HG03060 (cell line): Measurements from ENCODE around the gene RNF5.

Source experiments
- ATAC-seq: cut with Tn5 transposase; IDR thresholded peaks from one replicate; pipeline ENCODE4 v1.9.1; 2021; ENCODE audit warnings: low read depth, moderate number of reproducible peaks; ENCODE audit not compliant: unreplicated experiment

Gene RNF5

DNA sequence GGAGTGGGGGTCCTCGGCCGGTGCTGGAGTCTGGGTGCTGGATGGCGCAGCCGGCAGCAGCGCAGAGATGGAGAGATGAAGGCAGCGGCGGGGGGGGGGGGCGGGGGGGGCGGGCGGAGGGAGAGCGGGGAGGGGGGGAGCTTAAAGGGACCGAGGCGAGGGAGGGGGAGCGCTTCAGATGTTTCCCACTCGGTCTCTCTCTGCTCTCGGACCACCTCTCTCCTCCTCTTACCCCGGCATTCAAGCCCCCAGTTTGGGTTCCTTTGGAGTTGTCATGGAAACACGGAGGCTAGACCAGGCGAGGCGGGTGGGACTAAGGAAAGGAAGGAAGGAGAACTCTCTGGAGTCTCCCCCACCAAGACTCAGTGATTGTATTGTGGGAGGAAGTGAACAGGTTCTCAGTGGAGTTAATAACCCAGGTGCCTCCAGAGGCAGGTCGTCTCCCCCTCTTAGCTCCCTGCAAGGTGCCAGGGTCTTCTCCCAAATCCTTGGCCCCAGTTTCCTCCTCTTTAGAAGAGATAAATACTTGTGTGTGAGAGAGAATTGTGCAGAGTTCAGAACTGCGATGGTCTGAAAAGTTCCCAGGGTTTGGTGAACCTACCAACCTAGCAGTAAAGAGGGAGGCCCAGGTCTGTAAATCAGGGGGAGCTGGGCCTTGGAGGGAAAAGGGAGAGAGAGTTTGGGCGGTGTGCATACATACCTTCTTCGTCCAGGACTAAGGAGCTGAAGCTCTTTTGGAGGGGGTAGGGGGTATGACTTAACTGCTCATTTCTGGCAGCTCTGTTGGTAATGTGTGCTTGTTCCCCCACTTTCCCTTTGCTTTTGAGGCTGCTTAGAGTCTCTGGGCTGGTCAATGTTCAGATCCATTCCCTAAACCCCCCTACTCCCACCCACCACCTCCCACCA is 26.1 kb upstream of the RNF5 start, which contains the start of gene PRRT1:
TSS of gene PRRT1 (minus strand) at position 77 of the 906 bp plus-strand sequence. CDS start 112 bp downstream, outside the sequence.
- ATAC-seq: no peak

DNA sequence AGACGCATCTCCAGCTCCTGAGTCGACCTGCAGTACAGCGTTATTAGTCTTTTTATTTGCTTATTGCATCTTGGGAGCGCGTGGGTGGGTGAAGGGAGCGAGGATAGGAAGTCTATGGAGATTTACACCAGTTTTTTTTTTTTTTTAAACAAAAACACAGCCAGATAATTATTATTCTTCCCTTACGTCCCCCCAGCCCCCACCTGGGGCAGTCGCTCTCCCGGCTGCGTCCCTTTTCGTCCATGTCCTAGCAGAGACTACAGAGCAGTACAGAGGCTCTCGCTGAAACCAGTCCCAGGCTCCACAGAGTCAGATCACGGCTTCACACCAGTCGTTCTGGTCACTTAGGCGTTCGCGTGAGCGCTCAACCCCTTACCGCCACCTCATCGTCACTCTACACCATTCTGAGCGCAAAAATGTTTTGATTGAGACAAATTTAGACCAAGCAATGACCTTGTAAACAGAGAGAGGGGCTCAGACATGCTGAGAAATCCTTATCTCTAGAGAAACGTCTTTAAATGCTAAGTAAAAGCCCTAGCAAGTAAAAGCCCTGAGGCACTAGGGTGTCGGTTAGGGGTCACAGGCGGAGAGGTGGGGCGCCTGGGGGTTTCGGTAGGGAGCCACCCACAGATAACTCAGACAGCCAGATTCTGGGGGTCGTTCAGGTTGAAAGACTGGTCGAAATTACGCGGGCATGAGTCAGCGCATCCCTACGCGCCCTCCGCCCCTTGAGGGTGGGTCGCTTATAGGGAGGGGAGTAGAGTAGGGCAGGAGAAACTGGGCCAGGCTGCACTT is 25.2 kb upstream of the RNF5 start:
- ATAC-seq: no peak

DNA sequence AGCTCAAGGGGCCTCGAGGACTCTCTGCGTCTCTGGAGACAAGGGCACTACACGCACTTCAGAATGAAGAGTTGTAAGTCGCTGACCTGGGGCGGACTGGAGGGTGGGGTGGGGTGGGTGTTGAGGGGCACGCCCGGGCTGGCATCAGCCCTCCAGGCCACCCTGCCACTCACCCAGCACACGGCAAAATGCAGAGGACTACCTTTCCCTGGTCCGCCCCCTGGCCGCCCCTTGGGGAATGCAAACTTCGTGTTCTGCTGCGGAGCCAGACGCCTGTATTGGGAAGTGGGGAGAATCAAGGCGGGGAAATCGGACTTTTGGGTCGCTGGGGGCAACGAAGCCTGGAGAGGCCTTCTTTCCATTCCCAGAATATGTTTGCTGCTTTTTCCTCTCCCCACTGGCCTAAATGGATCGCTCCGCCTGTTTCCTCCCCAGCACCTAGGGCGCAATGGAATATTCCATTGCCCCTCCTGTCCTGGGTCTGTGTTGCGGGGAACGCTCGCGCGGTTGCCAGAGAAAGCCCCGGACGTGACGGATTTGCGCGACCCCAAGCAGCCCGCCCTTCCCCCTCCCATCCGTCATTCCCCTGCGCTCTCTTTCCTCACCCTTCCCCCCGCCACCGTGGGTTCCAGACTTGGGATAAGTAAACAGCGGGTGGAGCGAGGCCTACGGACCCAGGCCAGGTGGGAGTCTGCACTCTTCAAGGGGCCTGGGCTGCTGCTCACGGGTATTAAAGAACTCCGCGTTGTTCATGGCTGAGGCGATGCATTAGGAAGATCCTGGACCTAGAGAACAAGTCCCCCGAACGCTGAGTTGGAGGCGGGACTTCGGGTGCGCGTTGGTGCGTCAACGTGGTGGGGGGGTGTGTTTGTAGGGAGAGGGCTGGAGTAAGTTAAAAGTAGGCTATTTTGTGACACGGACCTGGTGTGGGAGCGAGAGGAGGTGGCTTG is 24.4 kb upstream of the RNF5 start, which contains the start of gene PPT2:
TSS of gene PPT2 (plus strand) at position 578 of the 950 bp plus-strand sequence. CDS start 454 bp downstream, outside the sequence.
- ATAC-seq: no peak

DNA sequence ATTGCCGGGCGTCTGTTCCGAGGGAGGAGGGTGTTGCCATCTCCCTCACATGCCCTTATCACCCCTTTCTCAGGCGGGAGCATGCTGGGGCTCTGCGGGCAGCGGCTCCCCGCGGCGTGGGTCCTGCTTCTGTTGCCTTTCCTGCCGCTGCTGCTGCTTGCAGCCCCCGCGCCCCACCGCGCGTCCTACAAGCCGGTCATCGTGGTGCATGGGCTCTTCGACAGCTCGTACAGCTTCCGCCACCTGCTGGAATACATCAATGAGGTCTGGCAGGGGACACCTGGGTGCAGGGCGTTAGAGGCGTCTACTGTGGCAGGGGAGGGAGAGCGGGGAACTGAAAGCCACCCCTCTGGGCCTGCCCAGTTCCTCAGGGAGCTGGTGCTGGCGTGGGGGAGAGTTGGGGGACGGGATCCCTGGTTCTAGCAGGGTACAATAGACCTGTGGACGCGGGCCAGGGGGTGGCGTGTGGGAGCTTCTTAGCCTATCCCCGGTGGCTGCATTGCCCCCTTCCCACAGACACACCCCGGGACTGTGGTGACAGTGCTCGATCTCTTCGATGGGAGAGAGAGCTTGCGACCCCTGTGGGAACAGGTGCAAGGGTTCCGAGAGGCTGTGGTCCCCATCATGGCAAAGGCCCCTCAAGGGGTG is 23.6 kb upstream of the RNF5 start:
- no peak for ATAC-seq

DNA sequence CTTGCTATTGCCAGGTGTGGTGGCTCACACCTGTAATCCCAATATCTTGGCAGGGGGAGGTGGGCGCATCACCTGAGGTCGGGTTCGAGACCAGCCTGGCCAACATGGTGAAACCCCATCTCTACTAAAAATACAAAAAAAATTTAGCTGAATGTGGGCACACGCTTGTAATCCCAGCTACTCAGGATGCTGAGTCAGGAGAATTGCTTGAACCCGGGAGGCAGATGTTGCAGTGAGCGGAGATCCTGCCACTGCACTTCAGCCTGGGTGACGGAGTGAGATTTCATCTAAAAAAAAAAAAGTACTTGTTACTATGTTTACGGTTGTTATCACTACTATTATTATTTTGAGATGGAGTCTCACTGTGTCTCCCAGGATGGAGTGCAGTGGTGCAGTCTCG is 21.3 kb upstream of the RNF5 start:
- ATAC-seq: no peak

DNA sequence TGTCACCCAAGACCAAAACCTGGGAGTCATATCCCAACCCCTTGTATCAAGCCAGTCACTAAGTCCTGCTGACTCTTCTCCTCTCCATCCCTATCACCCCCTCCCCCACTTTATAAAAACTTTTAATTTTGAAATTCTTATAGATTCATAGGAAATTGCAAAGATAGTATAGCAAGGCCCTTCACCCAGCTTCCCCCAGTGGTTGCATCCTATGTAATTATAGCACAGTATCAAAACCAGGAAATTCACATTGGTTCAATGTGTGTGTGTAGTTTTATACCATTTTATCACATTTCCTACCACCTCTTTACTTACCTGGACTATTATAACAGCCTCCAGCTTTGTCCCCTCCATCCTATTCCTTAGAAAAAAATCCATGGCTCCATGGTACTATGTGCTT is 20.2 kb upstream of the RNF5 start:
- no peak for ATAC-seq

DNA sequence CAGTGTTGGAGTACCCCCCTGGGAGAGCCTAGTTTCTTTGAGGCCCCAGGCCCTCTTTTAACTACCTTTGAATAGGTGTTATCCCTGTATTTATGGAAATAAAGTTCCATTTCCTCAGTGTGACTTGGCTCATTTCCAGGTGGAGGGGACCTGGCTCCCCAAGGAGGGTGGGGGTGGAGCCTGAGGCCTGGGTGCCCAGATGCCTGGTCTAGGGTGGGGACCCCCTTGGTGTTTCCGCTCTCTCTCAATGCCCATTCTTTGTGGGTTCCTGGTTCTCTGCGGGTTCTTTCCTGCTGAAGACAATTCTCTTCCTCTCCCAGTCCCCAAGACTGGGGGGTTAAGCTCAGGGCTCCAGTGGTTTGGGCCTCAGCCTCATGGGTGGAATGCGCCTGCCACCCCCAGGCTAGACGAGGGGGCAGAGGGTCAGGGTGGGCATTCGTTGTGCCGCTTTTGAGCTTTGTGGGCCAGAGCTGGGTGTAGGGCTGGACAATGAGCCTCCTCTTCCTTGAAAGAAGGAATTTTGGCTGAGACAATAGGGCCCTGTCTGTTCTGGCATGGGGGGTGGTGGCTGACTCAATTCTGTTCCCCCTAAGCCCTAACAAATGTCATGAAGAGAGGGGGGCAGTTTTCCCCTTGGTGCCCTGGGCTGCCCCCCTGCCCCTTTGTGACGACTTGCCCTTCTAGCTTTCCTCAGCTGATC is 14.5 kb upstream of the RNF5 start:
- no peak for ATAC-seq

DNA sequence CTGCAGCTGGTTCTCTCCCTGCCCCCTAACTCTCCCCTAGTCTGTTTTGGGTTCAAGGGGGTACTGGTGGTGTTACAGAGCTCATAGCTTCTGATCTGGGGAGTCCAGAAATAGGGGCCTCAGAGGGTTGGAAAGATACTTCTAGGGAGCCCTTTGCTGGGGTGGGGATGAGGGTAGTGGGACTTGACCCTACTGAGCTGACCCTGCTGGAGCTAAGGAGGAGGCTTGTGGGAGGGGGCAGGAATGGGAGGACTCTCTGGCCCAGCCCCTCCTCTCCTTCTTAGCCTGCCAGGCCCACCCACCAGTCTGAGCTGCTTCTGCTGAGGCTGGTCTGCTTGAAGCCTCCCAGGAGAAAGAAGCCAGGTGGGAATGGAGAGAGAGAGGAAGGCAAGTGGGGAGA is 13.9 kb upstream of the RNF5 start, which contains the start of gene EGFL8:
TSS of gene EGFL8 (plus strand) at position 301 of the 400 bp plus-strand sequence. CDS start 1,571 bp downstream, outside the sequence.
- no peak for ATAC-seq

DNA sequence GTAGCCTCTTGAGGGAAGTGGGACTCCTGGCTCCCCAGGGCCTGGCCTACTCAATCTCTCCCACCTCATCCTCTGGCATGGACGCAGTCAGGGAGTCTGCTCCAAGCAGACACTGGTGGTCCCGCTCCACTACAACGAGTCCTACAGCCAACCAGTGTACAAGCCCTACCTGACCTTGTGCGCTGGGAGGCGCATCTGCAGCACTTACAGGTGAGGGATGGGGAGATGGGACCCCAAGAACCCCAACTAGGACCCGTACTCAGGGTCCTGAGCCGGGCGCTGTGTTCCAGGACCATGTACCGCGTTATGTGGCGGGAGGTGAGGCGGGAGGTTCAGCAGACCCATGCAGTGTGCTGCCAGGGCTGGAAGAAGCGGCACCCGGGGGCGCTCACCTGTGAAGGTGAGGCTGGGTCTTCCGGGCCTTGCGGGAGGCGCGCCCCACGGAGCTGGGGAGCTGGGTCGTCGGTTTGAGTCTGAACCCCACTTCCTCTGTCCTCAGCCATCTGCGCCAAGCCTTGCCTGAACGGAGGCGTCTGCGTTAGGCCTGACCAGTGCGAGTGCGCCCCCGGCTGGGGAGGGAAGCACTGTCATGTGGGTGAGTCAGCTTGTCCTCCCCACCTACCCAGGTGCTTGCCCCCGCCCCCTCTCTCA is 11.7 kb upstream of the RNF5 start:
- ATAC-seq: no peak

DNA sequence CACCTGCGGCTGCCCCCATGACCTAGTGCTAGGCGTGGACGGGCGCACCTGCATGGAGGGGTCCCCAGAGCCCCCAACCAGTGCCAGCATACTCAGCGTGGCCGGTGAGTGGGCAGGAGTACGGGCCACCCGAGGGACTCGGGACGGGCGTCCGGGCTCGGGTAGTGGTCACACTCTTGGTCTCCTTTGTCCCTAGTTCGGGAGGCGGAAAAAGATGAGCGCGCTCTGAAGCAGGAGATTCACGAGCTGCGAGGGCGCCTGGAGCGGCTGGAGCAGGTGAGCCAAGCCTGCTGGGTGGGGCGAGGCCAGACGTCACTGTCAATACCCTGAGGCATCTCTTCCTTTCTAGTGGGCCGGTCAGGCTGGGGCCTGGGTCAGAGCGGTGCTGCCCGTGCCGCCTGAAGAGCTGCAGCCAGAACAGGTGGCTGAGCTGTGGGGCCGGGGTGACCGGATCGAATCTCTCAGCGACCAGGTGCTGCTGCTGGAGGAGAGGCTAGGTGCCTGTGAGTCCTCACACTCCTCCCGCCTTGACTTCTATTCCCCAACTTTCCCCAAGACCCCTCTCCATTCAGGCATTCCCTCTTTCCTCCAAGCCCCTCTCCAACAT is 10.9 kb upstream of the RNF5 start:
- no peak for ATAC-seq

DNA sequence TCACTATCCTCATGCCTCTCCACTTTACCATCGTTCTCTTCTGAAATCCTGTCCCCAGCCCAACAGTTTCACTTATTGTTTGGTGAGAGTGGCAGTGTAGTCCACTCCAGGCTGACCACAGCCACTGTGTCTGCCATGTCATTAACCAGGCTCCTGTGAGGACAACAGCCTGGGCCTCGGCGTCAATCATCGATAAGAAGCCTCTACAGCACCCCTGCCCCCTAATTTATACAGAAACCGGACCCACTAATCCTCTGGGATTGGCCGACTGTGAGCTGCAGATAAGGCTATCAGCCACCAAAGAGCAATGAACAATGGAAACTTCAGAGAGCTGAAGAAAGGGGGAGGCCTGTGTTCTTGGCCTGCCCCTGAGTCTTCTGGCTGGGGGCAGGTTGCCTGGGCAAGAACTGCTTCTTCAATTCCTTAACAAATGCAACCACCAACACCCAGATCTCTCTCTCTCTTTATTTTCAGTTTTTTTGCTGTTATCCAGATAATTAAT is 10.4 kb upstream of the RNF5 start:
- ATAC-seq: no peak

DNA sequence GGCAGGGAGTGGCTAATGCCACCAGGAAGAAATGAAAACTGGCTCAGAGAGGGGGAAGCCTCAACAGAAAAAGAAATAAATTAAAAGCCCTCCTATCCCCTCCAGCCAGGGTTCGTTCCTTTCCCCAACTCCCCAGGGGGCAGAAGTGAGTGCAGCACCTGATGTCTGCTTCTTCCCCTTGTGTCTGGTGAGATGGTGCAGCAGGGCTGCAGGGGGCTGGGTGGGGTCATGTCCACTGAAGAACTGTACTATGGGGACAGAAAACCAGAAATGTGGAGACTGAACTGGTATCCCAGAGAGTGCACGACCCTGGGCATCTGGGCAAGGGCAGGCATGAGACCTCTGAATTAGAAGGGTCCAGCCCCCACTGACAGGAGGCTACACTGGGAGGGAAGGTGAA is 9.9 kb upstream of the RNF5 start:
- no peak for ATAC-seq

DNA sequence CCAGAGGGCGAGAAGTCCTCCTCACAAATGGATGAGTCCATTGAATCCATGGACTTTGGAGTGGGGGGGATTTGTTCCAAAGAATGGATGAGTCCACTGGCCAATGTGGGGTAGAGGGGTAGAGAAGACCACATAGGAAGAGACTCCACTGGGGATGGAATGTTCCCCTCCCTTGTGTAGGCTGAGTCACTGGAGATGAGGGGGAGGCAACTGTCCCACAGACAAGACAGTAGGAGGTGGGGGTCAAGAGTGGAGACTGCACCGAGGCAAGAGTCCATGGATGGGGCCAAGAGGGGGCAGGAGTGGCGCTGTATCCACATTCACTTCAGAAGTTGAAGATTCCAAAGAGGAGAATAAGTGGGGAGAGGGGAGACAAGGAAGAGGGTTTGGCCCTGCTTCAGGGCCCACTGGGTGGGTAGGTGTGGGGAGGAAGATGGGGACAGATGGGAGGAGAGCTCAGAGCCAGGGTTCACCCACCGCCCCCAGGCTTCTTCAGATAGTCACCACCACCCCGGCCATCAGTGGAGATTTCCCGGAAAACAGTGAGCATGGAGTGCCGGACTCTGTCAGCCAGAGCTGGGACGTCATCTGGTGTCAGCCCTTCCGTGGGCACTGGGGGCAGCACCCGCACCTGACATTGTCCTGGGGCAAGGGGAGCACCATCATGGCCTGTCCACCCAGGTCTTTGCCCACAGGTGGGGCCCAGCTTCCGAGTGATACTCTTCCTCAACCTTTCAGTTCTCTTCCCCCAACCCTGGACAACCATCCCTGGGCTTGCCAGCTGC is 9.2 kb upstream of the RNF5 start:
- no peak for ATAC-seq

DNA sequence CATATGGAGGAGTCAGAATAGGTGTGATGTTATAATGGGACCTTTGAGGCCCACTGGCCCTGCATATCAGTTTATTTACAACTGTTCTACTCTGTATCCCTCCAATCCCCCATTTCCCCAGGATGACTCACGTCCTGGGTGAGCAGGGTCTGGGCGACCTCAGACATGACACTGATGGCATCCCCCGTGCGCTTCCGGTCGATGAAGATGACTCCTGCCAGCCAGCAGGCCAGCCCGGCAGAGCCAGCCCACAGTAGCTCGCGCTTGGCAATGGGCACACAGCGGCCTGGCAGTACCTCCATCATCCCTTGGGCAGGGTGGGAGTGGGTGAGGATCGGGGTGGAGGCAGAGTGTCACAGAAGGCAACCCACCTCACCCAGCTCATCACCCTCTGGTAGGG is 7.9 kb upstream of the RNF5 start:
- no peak for ATAC-seq

DNA sequence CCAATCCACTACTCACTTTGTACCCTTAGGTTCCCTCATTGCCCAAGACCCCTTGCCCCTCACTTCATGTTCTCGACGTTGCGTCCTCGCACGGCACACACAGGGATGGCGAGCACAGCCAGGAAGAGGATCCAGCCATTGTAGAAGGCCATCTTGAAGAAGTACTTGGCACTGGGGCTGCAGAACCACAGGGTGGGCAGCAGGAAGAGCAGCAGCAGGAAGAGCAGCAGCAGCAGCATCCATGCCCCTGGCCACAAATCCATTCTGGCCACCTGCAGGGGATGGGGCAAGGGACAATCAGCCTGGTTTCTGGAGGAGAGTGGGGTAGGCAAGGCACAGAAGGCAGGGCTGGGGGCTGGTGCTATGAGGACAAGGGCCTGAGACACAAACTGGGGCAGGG is 7.0 kb upstream of the RNF5 start:
- ATAC-seq: no peak

DNA sequence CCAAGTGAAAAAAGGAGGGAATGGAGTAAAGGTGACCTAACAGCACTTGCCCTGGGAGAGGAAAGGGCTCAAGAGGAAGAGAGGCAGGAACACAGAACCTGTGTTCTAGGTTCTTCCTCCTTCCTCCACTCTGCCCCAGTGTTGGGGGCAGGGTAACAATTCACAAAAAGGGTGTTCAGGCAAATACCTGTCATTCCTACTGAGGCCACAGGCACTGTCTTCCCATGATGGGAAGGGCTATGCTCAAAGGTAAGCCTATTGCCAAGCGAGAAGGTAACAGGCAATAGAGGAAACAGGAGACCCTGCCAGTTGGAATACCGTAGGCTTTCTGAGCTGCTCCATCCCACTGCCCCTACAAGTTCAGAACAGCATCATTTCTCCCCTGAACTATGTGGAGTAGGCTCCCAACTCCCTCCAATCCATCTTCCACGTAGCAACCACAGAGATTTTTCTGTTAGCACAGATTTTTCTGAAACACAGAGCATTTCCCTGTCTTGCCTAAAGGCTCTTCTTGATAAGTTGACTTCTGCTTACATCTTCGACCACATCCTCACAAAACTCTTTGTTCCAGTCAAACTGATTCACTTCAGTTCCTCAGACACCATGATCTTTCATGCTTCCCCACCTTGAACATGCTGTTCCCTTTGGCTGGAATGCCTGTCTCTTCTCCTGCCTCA is 5.0 kb upstream of the RNF5 start:
- no peak for ATAC-seq

DNA sequence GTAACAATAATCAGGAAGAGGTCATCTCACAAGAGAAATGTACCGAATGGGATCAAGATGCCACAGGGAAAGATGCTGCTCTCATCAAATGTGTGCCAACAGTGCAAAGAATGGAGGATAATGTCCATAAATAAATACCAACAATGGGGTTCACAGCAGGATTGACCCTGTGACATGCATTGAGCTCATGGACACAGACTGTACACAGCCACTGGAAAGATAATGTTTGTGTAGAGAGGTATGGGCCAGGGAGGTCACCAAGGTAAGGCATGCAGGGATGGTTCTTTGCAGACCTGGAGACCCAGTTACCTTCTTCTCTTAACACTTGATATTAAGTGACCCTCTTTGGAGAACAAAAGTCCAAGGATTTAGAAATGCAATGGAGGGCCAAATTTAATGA is 3.8 kb upstream of the RNF5 start:
- ATAC-seq: no peak
